GM21381 (cell line): Measurements from ENCODE around the gene DBF4.
"Not testable (repeated sequence)": the region's sequence is repeated elsewhere in the genome, so short reads cannot be mapped to it uniquely, and the experiment has no call there.

Source experiments
- ATAC-seq: cut with Tn5 transposase; IDR thresholded peaks from one replicate; pipeline ENCODE4 v1.9.1; 2021; ENCODE audit warnings: mild to moderate bottlenecking, moderate library complexity; ENCODE audit not compliant: unreplicated experiment

Gene DBF4

DNA sequence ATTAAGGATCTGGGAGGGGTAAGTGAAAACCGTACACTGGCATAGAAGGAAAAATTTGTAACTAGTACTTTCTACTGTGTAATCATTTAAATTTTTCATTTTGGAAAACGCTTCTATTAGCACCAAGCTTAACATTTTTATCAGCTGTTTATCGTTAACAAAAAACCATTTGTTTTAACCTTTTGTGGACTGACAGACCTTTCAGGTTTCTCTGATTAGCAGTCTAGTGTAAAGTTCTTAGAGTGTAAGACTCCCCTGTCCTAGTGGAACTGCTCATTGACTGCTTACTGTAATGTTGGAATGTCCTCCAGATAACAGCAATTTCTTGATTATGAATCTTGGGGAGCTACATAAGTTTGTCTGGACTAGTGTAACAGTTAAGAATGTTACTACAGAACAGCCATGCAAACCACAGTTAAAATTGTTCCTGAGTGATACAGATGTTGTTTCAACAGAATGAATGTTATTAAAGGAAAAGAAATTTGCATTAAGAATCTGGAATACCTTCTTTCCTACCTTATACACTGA is 2.0 kb downstream of the DBF4 start:
- ATAC-seq = no peak

DNA sequence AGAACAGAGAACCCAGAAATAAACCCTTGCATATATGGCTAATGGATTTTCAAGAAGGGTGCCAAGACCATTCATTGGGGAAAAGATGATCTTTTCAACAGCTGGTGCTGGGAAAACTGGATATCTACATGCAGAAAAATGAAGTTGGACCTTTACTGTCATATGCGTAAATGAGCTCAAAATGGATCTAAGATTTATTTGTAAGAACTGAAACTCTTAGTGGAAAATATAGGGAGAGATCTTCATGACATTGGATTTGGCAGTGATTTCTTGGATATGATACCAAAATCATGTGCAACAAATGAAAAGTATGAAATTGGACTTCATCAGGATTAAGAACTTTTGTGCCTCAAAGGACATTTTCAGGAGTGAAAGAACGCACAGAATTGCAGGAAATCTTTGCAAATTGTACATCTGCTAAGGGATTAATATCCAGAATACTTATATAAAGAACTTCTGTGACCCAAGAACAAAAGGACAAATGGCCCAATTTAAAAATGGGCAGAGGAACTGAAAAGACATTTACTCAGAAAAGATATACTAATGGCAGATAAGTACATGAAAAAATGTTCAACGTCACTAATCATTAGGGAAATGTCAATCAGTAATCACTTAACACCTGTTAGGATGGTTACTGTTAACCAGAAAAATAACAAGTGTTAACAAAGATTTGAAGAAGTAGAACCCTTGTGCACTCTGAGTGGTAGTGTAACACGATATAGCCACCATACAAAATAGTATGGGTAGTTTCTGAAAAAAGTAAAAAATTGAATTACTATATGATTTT is 6.1 kb downstream of the DBF4 start:
- no peak for ATAC-seq

DNA sequence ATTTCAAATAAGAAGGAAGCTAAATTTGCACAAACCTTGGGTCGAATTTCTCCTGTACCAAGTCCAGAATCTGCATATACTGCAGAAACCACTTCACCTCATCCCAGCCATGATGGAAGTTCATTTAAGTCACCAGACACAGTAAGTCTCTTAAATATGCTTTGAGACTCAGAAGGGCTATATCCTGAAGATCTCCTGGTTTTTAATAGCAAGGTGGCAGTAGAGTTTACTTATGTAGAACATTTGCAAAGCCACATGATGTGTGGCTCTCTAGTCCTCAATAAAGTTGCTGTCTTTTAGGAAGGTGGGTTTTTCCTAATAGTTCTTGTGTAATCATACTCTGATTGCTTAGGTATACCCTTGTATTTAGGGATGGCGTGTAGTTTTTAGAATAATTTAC is 8.7 kb downstream of the DBF4 start:
- ATAC-seq = no peak

DNA sequence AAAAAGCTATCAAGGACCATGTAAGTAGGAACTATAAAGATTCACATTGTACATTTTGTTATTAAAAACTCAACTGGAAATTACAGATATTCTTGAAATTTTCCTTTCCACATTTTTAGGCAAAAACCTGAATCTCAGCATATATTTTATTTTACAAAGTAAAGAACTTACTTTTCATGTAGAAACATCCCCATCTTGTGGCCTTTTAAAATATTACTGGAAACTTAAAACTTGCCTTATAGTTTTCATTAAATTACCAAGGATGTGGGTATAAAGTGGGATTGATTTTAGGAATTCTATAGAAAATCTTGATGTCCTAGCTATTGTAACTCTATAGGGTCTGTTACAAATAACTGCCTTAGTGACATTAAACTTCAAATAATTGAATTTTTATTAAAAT is 10.6 kb downstream of the DBF4 start:
- no peak for ATAC-seq

DNA sequence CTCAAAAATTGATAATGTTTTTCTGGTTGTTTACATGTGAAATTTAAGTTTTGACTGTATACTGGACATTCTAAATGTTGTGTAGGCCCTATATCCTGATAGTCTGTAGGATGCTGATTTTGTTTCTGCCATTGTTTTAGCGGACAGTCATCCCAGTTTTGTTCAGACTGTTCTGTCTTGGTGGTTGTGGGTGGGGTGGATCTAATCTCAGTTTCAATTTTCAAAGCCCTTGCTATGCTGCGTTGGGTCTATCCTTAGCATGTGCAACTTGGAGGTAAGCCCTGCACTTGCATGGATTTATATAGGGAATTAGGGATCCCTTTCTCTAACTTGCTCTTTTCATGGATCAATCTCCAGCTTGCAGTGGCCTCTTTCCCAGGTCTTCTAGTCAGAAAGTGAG is 19.1 kb downstream of the DBF4 start:
- ATAC-seq = no peak

DNA sequence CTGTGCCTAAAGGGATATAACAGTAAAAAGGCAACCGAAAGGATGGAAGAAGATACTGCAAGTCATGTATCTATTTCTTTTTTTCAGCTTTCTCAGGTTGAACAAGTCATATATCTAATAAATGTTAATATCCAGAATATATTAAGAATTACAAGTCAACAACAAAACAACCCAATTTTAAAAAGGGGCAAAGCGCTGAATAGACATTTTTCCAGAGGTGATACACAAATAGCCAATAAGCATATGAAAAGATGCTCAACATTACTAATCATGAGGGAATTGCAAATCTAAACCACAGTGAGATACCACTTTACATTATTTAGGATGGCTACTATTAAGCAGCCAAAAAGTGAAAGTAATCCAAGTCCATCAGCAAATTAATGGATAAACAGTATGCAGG is 23.0 kb downstream of the DBF4 start:
- ATAC-seq = no peak

DNA sequence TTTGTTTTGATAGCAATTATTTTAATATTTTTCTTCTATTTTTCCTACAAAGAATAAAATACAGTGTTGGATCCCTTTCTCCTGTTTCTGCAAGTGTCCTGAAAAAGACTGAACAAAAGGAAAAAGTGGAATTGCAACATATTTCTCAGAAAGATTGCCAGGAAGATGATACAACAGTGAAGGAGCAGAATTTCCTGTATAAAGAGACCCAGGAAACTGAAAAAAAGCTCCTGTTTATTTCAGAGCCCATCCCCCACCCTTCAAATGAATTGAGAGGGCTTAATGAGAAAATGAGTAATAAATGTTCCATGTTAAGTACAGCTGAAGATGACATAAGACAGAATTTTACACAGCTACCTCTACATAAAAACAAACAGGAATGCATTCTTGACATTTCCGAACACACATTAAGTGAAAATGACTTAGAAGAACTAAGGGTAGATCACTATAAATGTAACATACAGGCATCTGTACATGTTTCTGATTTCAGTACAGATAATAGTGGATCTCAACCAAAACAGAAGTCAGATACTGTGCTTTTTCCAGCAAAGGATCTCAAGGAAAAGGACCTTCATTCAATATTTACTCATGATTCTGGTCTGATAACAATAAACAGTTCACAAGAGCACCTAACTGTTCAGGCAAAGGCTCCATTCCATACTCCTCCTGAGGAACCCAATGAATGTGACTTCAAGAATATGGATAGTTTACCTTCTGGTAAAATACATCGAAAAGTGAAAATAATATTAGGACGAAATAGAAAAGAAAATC is 31.0 kb downstream of the DBF4 start:
- ATAC-seq = not testable (repeated sequence)

DNA sequence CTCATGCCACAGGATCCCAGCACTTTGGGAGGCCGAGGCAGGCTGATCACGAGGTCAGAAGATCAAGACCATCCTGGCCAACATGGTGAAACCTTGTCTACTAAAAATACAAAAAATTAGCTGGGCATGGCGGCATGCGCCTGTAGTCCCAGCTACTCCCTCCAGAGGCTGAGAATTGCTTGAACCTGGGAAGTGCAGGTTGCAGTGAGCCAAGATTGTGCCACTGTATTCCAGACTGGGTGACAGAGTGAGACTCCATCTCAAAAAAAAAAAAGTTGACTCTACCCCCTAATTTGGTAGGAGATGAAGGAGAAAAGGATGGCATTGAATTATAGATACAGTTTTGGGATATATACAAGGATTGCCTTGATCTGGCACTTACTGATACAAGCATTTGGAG is 32.5 kb downstream of the DBF4 start:
- ATAC-seq = not testable (repeated sequence)

DNA sequence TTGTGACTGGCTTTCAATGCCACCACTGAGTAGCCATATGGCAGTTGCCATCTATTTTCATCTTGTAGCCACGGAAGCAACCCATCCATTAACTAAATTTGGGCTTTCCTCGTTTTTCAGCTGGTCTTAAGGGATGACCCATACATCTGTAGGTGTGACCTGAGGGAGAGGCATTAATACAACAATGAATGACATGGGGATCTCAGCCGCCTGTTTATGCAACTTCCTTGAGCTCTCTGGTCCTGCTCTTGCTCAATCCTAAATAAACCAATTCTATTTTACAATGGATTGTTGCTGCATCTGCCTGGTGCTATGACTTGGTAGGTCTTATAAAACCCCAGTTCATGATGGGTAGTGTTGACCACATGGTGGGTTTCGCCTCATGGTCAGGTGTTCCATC is 35.8 kb downstream of the DBF4 start:
- ATAC-seq = no peak

DNA sequence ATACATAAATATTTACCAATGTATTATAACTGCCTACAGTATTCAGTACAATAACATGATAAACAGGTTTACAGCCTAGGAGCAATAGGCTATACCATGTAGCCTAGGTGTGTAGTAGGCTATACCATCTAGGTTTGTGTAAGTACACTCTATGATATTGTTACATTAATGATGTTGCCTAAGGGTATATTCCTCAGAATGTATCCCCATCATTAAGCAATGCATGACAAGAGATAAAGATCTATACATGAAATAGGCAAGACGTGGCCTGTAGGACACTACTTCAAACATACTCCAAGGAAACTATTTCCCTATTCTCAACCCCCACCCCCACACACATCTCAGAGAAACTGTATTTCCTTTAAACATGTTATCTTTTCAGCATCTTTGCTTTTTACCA is 42.4 kb downstream of the DBF4 start:
- no peak for ATAC-seq

DNA sequence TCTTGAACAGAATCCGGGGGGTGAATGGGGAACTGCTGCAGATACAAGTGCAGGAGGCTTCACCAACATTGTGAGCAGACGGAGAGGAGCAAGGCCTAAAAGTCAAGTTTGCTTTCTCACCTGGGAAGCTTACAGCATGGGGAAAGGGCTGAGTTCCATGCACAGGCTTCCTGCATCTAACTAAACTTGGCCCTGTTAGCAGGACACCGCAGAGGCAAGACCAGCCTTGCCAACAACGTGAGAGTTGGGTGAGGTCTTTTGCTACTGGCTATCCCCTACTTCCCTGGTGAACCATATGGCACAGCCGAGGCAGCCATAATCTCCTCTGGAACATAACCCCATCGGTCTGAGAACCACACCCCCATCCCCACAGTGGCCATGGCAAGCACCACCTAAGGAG is 43.6 kb downstream of the DBF4 start:
- no peak for ATAC-seq

DNA sequence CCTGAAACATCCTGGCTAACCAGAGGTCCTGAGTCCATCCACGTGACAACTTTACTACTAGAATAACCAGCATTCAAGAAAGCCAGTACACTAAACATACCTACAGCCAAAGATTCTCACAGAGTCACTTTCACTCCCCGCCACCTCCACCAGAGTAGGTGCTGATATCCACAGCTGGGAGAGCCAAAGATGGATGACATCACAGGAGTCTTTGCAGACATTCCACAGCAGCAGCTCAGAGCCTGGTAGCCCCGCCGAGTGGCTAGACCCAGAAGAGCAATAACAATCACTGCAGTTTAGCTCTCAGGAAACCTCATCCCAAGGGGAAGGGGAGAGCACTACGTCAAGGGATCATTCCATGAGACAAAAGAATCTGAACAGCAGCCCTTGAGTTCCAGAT is 44.3 kb downstream of the DBF4 start:
- ATAC-seq = no peak

DNA sequence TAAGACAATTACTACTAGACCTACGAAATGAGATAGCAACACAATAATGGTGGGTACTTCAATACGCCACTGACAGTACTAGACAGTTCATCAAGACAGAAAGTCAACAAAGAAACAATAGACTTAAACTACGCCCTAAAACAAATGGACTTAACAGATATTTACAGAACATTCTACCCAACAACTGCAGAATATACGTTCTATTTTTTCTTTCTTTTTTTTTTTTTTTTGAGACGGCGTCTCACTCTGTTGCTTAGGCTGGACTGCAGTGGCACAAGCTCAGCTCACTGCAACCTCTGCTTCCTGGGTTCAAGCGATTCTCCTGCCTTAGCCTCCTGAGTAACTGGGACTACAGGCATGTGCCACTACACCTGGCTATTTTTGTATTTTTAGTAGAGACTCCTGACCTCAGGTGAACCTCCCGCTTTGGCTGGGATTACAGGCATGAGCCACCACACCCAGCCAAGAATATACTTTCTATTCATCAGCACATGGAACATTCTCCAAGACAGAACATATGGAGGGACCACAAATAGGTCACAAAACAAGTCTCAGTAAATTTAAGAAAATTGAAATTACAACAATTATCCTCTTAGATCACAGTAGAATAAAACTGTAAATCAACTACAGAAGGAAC is 46.6 kb downstream of the DBF4 start:
- not testable (repeated sequence) for ATAC-seq

DNA sequence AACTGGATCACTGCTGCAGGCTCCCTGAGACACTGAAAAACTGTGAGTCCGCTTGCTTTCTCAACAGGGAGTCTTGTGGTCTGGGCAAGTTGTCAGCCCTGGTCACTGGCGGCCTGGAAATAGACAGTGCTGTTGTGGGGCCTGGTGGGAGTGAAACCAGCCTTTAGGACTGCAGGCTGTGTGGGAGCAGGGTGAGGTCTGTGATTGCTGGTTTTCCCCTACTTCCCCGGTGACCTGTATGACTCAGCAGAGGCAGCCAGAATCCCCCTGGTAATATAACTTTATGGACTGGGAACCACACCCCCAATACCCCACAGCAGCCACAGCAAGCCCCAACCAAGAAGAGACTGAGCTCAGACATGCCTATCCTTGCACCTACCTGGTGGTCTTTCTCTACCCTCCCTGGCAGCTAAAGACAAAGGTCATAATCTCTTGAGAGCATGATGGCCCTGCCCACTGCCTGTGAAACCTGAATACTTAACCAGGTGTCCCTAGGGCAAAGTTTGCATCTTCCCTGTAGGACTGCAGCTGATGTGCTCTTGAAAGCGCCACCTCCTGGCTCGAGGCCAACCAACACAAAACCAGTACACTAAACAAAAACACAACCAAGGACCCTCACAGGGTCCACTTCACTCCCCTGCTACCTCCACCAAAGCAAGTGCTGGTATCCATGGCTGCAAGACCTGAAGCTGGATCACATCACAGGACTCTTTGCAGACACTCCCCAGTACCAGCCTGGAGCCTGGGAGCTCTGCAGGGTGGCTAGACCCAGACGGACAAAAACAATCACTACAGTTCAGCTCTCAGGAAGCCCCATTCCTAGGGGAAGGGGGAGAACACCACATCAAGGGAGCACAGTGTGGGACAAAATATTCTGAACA is 50.5 kb downstream of the DBF4 start:
- peak; percentile 98 for ATAC-seq

DNA sequence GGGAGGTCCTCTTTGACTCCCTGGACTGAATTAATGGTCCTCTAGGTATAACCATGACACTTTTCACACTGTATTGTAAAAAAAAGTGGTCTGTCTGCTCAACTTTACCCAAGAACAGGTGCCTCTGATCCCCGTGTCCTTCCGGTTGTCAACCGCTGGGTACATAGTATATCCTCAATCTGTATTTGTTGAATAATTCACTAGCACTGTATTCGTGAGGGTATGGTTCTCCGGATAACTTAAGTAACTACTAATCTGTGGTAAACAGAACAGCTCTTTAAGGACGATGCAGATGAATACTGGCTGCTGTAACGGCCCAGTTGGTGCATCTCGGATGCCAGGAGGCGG is 57.3 kb downstream of the DBF4 start:
- ATAC-seq = peak; percentile 12

DNA sequence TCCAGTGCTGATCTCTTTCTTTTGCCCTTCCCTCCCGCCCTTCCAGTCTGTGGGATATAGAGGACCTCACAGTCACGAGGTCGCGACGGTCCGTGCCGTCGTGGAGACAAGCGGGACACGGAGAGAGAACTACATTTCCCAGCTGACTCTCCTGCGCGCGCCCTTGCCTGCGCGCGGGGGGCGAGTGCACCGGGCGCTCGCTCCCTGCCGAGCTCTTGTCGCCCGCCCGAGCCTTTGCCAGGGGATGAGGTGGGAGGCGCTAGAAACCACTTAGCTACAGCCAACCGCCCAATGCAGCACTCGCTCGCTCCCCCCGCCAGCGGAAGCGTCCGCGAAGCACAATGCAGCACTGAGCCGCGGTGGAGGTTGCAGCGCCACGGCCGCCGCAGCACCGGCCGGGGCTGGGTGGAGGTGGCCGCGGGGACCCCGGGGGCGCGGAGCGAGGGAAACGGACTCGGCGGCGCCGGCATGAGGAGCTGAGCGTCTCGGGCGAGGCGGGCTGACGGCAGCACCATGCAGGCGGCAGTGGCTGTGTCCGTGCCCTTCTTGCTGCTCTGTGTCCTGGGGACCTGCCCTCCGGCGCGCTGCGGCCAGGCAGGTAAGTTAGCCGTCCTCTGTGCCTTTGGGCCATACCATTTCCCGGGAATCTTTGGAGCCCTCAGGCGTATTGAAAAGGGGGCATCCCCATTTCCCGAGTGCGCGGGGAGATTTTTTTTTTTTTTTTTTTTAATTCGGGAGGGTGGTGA is 57.8 kb downstream of the DBF4 start, which contains the start of gene ADAM22:
ADAM22 (plus strand) TSS at position 299 of the 746 bp plus-strand sequence; CDS start at position 514, 215 bp downstream.
- peak; percentile 95 for ATAC-seq

DNA sequence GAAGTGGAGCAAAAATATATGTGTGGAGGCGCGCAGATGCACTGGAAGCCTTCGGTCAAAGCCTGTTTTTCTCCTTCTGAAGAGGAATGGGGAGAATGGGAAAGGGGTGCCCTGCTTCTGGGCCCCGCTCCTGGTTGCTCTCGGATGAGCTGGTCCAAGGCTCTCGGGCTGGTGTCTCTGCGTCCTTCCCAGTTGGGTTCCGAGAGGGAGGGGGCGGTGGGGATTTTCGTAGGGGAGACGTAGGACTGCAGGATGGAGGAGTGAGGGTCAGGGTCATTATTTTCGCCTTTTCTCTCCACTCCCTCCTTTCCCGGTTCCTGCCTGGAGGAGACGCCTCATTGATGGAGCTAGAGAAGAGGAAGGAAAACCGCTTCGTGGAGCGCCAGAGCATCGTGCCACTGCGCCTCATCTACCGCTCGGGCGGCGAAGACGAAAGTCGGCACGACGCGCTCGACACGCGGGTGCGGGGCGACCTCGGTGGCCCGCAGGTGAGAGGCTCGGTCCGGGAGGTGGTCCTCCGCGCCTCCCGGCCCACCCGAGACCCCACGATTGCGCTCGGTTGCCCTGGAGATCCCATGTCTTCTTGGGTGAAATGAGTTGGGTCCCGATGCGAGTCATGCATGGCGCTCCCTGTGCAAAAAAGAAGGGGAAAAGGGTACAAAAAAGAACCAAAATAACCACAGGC is 58.5 kb downstream of the DBF4 start:
- ATAC-seq = no peak

DNA sequence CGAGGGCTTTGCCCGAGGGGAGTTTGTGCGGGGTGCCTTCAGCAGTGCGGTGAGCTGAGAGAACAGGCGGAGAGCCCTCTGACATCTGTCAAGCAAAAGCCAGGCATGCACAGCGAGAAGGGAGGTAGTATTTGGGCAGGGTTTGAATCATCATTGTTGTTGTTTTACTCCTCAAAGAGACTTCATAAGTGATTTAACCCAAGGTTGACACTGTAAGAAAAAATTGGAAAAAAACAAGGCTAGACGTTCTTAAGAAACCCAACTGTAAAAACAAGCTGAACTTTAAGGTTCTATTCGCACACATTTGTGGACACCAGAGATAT is 59.1 kb downstream of the DBF4 start:
- ATAC-seq = no peak

DNA sequence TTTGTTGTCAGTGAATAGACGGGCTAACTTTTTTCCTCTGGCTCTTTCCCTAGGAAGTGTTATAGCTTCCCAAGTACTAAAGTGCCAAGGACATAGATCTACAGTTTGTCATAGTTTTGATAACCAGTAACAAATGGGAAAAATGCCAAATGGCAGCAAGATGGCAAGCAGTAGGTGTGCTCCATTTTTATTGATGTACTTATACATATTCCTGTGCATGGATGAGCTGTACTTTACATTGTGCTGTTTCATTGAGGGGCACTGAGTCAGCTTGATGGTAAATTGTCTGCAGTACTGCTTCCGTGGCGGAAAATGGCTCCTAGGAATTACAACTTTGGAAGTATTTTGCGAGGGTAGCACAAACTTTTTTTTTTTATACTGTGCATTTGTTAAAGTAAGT is 64.8 kb downstream of the DBF4 start:
- no peak for ATAC-seq

DNA sequence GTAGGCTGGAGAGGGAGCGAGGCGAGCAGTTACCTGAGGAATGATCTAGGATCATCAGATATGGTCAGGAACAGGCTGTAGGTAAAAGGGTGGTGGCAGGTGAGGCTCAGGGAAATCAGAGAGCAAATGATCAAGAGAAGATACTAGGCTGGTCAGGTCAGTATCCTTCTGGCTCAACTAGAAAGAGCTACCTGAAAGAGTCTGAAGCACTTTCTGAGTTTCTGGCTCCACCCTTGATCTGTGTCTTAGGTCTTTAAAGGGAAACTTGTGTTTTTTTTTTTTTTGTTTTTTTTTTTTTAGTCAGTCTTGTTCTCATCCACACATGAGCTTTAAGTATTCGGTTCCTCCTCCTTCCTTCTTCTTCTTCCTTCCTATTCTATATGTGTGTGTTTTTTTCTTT is 68.3 kb downstream of the DBF4 start:
- ATAC-seq = no peak
